Fibroblast of villous mesenchyme (primary cell): Measurements from ENCODE around the gene NUDC. TPM values are rescaled to one million over a fixed set of nuclear protein-coding genes. Genes with fewer than 3 reads are reported as not detected.

Experiments used
- DNase-seq: peaks from one replicate; pipeline ENCODE4 v3.0.0-alpha.2; 2010; ENCODE audit warnings: low read depth
- H3K4me3 ChIP-seq: 2 replicates; pipeline ENCODE4 v1.5.1; 2011; ENCODE audit warnings: low read depth, mild to moderate bottlenecking, low read length
- CTCF ChIP-seq: IDR thresholded peaks from 2 replicates; pipeline ENCODE4 v1.5.1; 2012; ENCODE audit warnings: low read depth, mild to moderate bottlenecking, low read length; ENCODE audit not compliant: insufficient read depth
- total RNA-seq: library from RNA; depleted of rRNA; stranded (reverse); fragments of >200 nt; gene quantifications from 2 replicates; pipeline ENCODE4 v1.2.3, GENCODE V29; 2012

The NUDC gene
- total RNA-seq, 1 donor: 19.0 TPM

GRCh38 chr1:26888231-26888630 lies 33.3 kb upstream of the NUDC start:
- H3K4me3 ChIP-seq: no peak overlapping the region
- no peak for TF ChIP-seq CTCF
- DNase-seq: no peak

GRCh38 chr1:26889551-26890466 lies 31.7 kb upstream of the NUDC start, which contains the start of gene GPN2:
GPN2 (minus strand) TSS chr1:26890283; CDS start chr1:26890096, 187 bp downstream.
- no peak for TF ChIP-seq CTCF
- H3K4me3 ChIP-seq: peak within 1 kb of the TSS; percentile 93
- DNase-seq: peak; percentile 80

GRCh38 chr1:26890467-26890796 lies 31.1 kb upstream of the NUDC start:
- no peak for DNase-seq
- peak overlapping the region; percentile 93 for H3K4me3 ChIP-seq
- no peak for TF ChIP-seq CTCF

- TF ChIP-seq CTCF: no peak
- DNase-seq: no peak
- H3K4me3 ChIP-seq: no peak overlapping the region
Measured at GRCh38 chr1:26894263-26894662, 27.3 kb upstream of the NUDC start.

- DNase-seq: no peak
- H3K4me3 ChIP-seq: no peak overlapping the region
- no peak for TF ChIP-seq CTCF
Measured at GRCh38 chr1:26897351-26897750, 24.2 kb upstream of the NUDC start.

- peak; percentile 93 for DNase-seq
- no peak for TF ChIP-seq CTCF
- peak within 1 kb of the TSS; percentile 98 for H3K4me3 ChIP-seq
Measured at GRCh38 chr1:26900001-26900814, 21.3 kb upstream of the NUDC start, which contains the start of gene GPATCH3. GPATCH3 (minus strand) TSS chr1:26900467; CDS start chr1:26900442, 25 bp downstream.
